ENCODE data around the gene COPZ1.

DNA sequence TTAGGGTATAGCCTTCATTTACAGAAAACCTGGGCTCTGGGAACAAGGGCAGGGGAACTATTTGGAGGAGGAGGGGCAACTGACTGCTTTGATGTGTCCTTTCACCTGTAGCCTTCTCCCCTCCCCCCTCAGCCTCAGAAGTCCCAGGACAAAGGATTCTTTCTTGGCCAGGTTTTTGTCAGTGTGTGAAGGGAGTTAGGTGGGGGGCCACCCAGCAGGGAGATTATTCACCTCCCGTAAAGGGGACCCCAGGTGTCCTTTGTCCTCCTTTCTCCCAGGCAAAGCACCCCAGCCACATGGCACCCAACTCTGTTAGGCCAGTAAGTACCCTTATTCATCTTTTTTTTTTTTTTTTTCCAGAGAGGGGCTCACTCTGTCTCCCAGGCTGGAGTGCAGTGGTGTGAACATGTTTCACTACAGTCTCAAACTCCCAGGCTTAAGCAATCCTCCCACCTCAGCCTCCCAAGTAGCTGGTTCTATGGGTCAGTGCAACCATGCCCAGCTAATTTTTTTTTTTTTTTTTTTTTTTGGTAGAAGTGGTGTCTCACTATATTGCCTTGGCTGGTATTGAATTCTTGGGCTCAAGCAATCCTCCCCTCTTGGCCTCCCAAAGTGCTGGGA is 23.4 kb upstream of the COPZ1 start:
- TF ChIP-seq POLR2AphosphoS5 (IDR thresholded peaks at IDR 0.05): no peak
- TF ChIP-seq, protein P1, sequence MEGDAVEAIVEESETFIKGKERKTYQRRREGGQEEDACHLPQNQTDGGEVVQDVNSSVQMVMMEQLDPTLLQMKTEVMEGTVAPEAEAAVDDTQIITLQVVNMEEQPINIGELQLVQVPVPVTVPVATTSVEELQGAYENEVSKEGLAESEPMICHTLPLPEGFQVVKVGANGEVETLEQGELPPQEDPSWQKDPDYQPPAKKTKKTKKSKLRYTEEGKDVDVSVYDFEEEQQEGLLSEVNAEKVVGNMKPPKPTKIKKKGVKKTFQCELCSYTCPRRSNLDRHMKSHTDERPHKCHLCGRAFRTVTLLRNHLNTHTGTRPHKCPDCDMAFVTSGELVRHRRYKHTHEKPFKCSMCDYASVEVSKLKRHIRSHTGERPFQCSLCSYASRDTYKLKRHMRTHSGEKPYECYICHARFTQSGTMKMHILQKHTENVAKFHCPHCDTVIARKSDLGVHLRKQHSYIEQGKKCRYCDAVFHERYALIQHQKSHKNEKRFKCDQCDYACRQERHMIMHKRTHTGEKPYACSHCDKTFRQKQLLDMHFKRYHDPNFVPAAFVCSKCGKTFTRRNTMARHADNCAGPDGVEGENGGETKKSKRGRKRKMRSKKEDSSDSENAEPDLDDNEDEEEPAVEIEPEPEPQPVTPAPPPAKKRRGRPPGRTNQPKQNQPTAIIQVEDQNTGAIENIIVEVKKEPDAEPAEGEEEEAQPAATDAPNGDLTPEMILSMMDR (IDR thresholded peaks at IDR 0.05): no peak

All from breast epithelium (tissue), 3 donors.